HG03039 (cell line): ENCODE data around the gene SLC39A5.

Source experiments
- ATAC-seq: cut with Tn5 transposase; IDR thresholded peaks from one replicate; pipeline ENCODE4 v1.9.1; 2021; ENCODE audit warnings: mild to moderate bottlenecking, moderate library complexity; ENCODE audit not compliant: unreplicated experiment

The SLC39A5 gene

GRCh38 chr12:56212361-56212760 is 17.5 kb upstream of the SLC39A5 start:
- ATAC-seq = no peak

GRCh38 chr12:56213878-56214277 is 16.0 kb upstream of the SLC39A5 start:
- no peak for ATAC-seq

GRCh38 chr12:56216461-56216860 is 13.4 kb upstream of the SLC39A5 start:
- ATAC-seq = no peak

- ATAC-seq = no peak
These were observed 10.0 kb upstream of the SLC39A5 start for GRCh38 chr12:56219840-56220239.

GRCh38 chr12:56220611-56221231 is 9.1 kb upstream of the SLC39A5 start:
- no peak for ATAC-seq

- no peak for ATAC-seq
These were observed 8.6 kb upstream of the SLC39A5 start for GRCh38 chr12:56221232-56221756.

GRCh38 chr12:56221757-56222530 is 7.9 kb upstream of the SLC39A5 start, which contains the start of gene RNF41:
Gene RNF41 (minus strand): TSS chr12:56221922. CDS start chr12:56214047, 7,875 bp downstream.
- ATAC-seq = peak; percentile 70

- ATAC-seq = no peak
These were observed 7.3 kb upstream of the SLC39A5 start for GRCh38 chr12:56222531-56222895.

- ATAC-seq = no peak
These were observed 6.2 kb upstream of the SLC39A5 start for GRCh38 chr12:56223571-56224101.

- peak; percentile 77 for ATAC-seq
These were observed 5.6 kb upstream of the SLC39A5 start, which contains the start of gene NABP2 for GRCh38 chr12:56224102-56224701. Gene NABP2 (plus strand): TSS chr12:56224342. CDS start chr12:56224857, 515 bp downstream.

GRCh38 chr12:56224954-56225353 is 4.9 kb upstream of the SLC39A5 start:
- no peak for ATAC-seq

GRCh38 chr12:56229082-56229481 is 769 bp upstream of the SLC39A5 start:
- no peak for ATAC-seq

GRCh38 chr12:56230432-56231183 is 757 bp downstream of the SLC39A5 start:
- no peak for ATAC-seq

- ATAC-seq = no peak
These were observed 1.3 kb downstream of the SLC39A5 start for GRCh38 chr12:56231184-56231582.

- no peak for ATAC-seq
These were observed 5.0 kb downstream of the SLC39A5 start for GRCh38 chr12:56234746-56235436.

GRCh38 chr12:56236091-56236490 is 6.2 kb downstream of the SLC39A5 start:
- ATAC-seq = no peak

- no peak for ATAC-seq
These were observed 7.1 kb downstream of the SLC39A5 start for GRCh38 chr12:56236985-56237384.

- no peak for ATAC-seq
These were observed 7.7 kb downstream of the SLC39A5 start for GRCh38 chr12:56237552-56237951.

GRCh38 chr12:56241424-56242303 is 11.8 kb downstream of the SLC39A5 start:
- ATAC-seq = no peak
